Measurements from ENCODE around the gene BEAN1. TPM values are rescaled to one million over a fixed set of nuclear protein-coding genes. Genes with fewer than 3 reads are reported as not detected.
"Not testable (repeated sequence)": the region's sequence is repeated elsewhere in the genome, so short reads cannot be mapped to it uniquely, and the experiment has no call there.

Gene BEAN1
- total RNA-seq, 1 donor from 2014 or later = 3.3 TPM

DNA sequence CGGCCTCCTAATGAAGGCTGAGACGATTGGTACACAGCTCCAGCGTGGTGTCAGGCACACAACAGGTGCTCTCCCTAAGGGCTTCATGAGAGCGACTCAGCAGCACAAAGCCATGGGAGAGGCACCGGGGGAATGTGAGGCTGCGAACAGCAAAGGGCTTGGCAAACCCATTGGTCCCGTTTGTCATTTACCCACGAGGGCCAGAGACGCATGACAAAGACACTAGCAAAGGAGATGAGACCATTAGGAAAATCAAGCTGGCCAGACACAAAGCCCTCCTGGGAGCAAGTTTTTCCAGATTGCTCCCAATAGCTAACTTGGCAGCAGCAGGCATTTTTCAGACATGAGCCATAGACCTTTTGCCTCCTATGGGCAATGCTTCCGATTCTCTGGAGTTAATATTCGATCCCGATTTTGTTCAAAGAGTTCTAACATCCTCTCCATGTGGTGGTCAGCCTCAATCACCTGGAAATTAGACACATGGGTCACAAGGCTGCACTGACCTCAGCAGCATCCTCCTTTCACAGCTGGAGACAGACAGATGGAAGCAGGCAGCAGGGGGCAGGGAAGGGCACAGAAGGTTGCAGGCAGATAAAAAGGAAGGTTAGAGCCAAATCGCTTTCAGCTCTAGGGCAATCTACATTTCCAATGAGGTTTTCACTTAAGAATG, 84.6 kb downstream of the BEAN1 start:
- intact Hi-C loops (cut with micrococcal nuclease) = no loop called here
- peak; percentile 21 for ATAC-seq
- peak; percentile 62 for DNase-seq

DNA sequence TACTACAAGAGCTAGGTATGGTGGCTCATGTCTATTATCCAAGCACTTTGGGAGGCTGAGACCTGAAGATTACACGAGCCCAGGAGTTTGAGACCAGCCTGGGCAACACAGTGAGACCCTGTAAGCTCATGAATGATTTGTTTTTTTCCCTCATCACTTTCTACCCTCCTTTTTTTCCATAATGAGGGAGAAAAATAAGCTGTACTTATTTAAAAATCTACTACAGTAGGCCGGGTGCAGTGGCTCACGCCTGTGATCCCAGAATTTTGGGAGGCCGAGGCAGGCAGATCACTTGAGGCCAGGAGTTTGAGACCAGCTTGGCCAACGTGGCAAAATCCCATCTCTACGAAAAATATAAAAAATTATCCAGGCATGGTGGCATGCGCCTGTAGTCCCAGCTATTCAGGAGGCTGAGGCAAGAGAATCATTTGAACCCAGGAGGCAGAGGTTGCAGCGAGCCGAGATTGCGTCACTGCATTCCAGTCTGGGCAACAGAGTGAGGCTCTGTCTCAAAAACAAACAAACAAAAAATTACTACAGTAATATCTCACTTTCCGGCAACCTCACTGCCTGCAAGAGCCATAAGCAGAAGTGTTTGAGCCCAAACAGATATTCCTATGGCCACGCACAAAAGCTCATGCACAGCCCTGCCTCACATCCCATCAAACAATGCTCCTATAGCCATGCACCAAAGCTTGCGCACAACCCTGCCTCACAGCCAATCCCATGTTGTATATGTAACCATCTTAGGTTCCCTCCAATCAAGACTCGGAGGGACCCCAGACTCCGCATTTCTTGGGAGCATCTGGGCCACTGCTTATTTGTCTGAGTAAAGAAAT, 85.4 kb downstream of the BEAN1 start:
- ATAC-seq (no peak), DNase-seq (no peak)
- intact Hi-C loops (cut with micrococcal nuclease) = no loop called here

DNA sequence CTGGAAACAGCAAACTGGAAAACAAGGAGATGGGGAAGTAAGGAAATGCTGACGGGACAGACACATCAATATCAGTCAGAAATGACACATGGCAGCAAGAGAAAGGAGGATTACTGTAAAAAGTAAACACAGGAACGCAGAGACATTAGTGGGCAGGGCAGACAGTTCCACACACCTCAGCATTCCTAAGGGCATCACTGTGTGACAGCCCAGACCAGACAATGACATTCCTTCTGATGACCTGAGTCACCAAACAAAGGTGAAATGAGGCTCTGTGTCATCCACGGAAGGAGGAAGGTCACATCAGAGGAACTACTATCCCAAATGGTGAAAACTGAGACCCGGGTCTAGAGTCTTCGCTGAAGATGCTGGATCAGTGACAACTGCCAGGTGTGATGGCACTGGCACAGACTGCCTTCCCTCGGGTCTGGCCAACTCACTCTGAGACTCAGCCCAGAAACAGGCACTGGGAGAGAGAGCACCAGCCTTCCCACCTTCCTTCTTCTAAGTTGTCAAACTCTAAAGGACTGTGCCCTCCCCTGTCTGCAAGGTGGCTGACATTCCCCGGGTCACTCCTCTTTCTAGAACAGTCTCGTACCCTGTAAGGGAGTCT, 86.1 kb downstream of the BEAN1 start:
- ATAC-seq (no peak), DNase-seq (no peak)
- intact Hi-C loops (cut with micrococcal nuclease) = no loop called here

DNA sequence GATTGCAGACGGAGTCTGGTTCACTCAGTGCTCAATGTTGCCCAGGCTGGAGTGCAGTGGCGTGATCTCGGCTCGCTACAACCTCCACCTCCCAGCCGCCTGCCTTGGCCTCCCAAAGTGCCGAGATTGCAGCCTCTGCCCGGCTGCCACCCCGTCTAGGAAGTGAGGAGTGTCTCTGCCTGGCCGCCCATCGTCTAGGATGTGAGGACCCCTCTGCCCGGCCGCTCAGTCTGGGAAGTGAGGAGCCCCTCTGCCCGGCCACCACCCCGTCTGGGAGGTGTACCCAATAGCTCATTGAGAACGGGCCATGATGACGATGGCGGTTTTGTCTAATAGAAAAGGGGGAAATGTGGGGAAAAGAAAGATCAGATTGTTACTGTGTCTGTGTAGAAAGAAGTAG, 87.3 kb downstream of the BEAN1 start:
- intact Hi-C loops (cut with micrococcal nuclease); DNase-seq; ATAC-seq: not testable (repeated sequence)

DNA sequence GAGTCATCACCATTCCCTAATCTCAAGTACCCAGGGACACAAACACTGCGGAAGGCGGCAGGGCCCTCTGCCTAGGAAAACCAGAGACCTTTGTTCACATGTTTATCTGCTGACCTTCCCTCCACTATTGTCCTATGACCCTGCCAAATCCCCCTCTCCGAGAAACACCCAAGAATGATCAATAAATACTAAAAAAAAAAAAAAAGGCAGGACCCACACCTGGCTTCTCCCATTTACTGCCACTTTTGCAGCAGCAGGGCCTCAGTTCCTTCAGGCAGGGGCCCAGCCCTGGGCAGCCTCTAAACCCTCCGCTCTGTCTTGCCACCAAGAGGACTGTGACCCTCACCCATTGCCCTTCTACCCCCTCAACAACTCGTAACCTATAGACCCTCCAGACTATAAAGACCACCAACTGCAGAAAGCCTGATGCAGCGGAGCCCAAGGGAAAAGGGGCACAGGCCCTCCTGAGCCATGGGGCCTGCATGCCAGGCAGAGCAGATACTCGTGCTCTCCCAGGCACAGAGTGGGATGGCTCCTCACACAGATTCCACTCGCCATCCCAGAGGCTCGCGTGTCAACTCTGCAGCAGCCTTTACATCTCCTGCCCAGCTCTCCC, 88.0 kb downstream of the BEAN1 start:
- intact Hi-C loops (cut with micrococcal nuclease) = loop anchor here (5.0 kb wide), 1 partner anchor 37 kb away; the partner anchor contains the start of genes CKLF and TK2
- ATAC-seq, DNase-seq: not testable (repeated sequence)

DNA sequence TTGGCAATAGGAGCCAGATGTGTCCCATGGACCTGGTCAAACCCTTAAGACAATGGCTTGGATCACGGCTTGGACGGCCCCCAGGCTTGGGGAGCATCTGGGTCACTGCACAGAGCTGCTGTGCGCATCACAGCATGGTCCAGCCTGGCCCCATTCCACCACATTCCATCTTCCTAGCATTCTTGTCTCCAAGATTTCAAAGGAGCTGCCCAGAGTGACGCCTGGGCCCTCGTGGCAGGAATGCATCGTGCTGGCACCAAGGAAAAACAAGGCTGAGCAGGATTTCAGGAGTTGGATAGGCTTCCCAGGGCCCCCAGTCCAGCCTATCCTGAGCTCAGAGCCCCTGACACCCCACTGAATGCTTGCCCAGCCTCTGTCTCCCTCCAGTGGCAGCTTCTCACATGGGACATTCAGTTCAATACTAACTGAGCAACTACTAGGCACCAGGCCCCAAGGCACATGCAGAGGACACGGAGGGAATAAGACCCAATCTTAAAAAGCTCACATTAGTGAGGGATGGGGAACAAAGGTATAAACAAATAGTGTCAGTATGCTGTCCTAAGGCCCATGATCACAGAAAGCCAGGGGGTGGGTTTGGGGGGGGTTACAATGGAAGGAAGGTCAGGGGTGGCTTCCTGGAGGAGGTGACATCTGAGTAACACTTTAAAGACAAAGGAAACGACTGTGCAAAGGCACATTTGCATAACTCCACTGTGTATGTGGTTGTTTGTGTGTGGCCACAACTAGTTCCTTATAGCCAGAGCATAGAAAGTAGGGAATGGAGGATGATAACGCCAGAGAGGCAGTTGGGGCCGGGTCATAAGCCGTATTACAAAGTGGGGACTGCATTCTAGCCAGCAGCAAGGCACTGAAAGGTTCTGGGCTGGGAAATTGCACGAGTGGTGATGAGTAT, 88.8 kb downstream of the BEAN1 start:
- DNase-seq (peak; percentile 48), ATAC-seq (no peak)
- intact Hi-C loops (cut with micrococcal nuclease) = loop anchor here (5.0 kb wide), 1 partner anchor 36 kb away; the partner anchor contains the start of genes CKLF and TK2

DNA sequence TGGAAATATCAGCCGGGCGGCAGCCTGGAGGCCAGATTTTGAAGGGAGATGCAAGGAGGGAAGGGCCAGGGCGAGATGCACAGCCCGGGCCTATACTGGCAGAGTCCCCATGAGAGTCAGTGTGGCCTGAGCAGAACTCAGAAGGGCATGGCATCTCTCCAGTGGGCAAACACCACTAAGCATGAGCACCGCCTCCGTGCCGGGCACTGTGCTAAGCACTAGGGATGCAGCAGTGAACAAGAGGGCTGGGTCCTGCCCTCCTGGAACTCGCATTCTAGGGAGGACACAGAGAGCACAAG, 89.4 kb downstream of the BEAN1 start:
- ATAC-seq (no peak), DNase-seq (no peak)
- intact Hi-C loops (cut with micrococcal nuclease) = loop anchor here (5.0 kb wide), 1 partner anchor 36 kb away; the partner anchor contains the start of genes CKLF and TK2

DNA sequence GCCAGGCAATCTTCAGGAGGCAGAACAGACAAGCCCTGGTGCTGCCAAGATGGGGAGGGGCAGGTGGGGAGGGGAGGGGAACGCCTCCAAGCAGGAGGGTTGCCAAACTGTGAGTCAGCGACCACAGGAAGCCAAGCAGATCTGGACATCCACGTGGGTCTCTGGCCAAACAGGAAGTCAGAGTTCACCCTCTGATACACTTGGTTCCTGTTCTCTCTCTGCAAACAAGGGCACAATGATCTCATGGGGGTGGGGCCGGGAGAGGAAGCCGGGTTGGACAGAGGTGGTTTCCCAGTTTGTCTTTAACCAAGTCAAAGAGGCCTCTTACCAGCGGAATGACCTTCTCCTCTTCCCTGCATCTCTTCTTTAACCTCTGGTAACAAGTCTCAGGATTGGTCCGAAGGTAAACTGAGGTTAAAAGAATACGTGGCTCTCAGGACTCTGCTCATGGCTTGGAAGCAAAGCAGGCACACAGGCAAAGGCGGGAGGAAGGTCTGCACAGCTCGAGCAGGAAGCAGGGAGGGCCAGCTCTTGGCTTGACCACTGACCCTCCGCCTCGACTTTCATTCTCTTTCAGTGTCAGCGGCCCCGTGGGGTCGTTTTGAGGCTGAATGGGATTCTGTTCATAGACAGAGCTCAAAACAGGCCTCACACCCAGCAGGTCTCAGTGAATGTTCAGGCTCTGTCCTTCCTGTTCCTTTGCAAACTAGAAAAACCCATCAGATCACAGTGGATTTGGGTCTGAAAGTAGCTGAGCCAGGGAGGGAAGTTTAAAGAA, 89.9 kb downstream of the BEAN1 start:
- intact Hi-C loops (cut with micrococcal nuclease) = loop anchor here (5.0 kb wide), 1 partner anchor 35 kb away; the partner anchor contains the start of genes CKLF and TK2
- DNase-seq = peak; percentile 96
- ATAC-seq = peak; percentile 94

DNA sequence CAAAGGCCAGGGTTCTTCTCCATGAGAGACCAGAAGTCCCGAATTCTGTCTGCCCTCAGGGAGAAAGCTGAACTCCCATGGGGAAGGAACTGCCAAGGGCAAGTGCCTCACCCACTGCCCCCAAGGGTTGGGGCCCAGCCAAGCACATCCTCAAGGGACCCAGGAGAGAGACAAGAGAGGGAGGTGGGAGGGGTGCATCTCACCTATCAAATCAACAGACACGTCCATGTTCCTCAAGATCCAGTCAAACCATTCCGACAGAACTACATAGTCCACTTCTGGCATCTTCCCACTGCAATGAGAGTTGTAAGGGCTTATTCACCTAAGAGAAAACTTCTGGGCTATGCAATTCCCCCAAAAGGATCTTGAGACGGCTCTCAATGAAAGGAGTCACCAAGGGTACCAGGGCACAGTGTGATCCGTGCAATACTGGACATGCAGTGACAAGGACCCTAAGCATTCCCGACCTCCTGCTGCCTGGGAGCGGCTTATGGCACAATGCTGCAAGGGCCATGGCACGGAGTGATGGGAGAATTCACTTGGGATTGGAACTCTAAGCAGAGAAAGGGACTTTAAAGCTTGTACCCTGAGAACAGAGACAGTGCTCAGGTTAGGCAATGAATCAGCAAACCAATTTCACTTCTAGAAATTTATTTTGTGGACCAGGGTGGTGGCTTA, 90.6 kb downstream of the BEAN1 start:
- intact Hi-C loops (cut with micrococcal nuclease) = loop anchor here (5.0 kb wide), 1 partner anchor 35 kb away; the partner anchor contains the start of genes CKLF and TK2
- peak; percentile 0 for ATAC-seq
- peak; percentile 56 for DNase-seq

DNA sequence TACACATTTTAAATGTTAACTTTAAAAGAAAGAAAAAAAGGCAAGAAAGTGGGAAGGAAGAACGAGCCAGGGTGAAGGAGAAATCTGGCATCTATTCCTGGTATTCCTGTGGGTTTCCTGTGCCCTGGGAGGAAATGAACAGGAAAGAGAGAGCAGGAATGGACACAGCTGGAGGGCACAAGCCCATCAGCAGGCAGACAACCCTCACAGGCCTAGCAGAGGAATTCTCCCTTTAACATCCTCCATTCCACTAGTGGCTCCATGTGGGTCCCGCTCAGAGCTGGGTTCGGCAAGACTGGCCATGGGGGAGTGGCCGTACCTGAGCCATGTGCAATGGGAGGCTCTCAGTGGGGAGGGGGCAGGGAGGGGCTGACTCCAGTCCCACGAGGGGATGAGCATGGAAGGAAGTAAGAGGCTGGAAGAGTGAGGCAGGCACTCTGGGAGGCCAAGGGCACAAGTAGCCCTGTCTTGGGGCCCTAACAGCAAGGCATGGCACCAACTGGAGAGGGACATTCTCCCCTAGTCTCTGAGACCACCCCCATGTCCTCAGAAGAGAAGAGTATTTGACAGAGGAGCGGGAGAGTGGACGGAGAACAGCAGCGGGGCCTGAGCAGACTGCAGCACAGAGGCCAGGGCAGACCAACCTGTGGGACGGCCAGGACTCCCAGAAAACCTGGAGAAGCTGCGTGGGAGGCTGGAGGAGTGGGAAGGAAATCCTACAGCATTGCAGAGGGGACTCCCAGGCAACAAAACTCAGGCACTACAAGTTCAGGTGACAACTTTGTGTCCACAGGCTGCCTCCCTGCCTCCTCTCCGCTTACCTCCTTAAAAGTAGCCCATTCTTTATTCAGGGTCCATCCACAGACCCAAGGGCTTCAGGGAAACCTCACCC, 92.6 kb downstream of the BEAN1 start:
- no peak for DNase-seq
- intact Hi-C loops (cut with micrococcal nuclease) = loop anchor here (5.0 kb wide), 1 partner anchor 33 kb away; the partner anchor contains the start of genes CKLF and TK2
- no peak for ATAC-seq

DNA sequence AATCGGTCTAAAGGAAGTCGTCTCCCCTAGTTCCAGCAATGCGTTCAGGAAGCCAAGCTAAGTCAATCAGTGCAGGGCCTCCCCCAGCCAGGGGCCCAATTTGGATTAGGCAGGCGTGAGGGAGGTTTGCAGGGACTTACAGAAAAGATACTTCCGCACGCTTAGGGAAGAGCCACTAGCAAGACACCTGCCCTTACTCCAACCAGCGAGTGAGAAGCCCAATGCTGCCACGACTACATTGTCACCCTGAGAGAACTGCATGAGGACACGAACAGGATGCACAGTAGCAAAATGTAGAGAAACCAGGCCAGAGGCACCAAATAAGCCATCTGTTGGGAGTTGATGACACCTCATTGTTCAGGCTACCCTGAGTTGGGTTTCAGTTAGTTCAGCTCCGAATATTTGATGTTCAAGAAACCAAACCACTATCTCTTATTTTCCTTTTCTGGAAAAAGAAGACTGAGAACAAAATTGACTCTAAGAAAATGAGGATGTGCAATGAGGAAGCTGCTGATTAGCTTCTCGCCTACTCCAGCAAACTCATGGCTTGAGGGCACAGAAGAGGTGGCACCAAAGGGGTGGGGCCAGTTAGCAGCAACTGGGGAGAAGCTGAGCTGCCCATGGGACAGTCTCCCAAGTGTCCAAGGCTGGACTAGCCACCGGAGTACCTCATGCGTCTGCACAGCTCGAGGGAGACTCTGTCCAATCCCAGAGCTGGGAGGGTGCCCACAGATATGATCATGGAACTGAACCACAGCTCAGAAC, 93.5 kb downstream of the BEAN1 start:
- ATAC-seq (no peak), DNase-seq (peak; percentile 58)
- intact Hi-C loops (cut with micrococcal nuclease) = no loop called here

DNA sequence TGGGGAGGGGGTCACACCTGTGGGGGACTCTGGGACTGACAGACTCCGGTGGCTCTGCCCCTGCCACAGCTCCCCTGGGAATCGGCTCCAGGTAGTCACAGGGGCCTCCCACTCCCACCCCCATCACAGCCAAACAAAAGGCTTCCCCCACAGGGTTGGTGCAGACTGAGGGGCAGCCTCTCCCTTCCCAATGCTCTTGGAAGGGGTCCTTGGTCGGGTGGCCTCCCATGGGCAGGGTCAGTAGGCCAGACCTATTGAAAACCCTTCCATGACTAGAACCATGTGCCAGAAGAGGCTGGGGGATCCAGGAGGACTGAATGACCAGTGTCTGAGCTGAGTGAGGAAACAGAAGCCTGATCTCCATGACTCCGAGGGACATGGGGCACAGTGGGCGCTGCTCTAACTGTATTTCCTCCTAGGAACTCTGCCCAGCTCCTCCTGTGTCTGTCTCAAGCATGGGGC, 94.2 kb downstream of the BEAN1 start:
- ATAC-seq = no peak
- DNase-seq = no peak
- intact Hi-C loops (cut with micrococcal nuclease) = no loop called here

DNA sequence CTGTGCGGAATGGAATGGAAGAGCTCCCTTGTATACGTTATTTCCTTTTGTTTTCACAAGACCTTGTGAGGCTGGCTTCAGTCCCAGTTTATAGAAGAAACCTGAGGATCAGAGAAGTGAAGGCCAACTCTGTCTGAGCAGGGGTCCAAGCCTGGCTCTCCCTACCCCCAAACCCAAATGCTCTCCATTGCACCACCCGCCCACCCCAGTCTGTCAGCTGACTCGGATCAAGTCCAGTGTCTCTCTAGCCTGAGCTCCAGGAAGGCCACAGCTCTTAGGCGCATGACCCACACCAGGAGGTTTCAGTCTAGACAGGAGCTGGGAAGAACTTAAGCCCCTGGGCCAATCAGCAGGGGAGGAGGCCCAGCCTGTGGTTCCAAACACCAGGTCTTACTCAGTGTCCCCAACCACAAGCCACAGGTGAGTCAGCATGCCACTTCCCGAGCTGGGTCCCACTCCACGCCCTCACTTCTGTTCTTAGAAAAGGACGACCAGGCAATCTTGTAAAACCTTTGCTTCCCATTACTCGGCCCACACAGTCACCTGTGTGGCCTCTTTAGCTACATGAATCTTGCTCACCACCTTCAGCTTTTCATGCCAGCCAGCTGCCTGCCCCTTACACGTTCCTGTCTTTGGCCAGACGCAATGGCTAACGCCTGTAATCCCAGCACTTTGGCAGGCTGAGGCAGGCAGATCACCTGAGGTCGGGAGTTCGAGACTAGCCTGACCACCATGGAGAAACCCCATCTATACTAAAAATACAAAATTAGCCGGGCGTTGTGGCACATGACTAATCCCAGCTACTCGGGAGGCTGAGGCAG, 95.1 kb downstream of the BEAN1 start:
- intact Hi-C loops (cut with micrococcal nuclease) = no loop called here
- DNase-seq = peak; percentile 44
- ATAC-seq = no peak

DNA sequence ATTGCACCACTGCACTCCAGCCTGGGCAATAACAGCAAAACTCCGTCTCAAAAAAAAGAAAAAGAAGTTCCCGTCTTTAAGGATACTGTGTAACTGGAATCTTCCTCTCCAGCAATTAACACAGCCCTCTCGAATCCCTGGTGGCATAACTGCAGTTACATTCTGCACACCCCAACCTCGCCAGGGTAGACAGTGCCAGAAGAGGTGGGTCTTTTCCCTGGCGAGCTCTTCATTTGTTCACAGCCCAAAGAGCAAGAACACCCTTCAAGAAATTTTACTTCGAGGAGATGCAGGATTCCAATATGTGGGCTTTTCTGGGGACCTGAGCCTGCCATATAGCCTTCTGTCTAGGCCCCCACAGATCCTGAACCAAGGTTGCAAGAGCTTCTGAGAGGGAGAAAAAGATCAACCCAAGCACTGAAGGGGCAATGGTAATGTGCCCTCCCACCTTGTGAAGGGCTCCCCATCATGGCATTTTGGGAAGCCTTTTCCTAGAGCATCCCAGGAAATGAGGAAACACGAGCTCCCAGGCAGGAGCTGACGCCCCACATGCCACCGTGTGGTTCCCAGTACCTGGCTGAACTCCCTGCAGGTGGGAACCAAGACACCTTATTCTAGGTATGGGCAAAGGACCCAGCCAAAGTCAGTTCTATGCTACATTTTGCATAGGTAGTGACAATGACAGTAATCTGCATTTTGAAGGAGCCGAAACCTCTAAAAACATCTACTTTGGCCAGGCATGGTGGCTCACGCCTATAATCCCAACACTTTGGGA, 95.9 kb downstream of the BEAN1 start:
- ATAC-seq = no peak
- intact Hi-C loops (cut with micrococcal nuclease) = no loop called here
- DNase-seq = no peak

All from left ventricle myocardium superior (tissue), 1 donor.